ENCODE data around the gene RIPOR3.
A peak's percentile ranks its signal among the peaks of the same experiment; 100 is the strongest.
"Not testable (repeated sequence)": the region's sequence is repeated elsewhere in the genome, so short reads cannot be mapped to it uniquely, and the experiment has no call there.

RIPOR3 gene

DNA sequence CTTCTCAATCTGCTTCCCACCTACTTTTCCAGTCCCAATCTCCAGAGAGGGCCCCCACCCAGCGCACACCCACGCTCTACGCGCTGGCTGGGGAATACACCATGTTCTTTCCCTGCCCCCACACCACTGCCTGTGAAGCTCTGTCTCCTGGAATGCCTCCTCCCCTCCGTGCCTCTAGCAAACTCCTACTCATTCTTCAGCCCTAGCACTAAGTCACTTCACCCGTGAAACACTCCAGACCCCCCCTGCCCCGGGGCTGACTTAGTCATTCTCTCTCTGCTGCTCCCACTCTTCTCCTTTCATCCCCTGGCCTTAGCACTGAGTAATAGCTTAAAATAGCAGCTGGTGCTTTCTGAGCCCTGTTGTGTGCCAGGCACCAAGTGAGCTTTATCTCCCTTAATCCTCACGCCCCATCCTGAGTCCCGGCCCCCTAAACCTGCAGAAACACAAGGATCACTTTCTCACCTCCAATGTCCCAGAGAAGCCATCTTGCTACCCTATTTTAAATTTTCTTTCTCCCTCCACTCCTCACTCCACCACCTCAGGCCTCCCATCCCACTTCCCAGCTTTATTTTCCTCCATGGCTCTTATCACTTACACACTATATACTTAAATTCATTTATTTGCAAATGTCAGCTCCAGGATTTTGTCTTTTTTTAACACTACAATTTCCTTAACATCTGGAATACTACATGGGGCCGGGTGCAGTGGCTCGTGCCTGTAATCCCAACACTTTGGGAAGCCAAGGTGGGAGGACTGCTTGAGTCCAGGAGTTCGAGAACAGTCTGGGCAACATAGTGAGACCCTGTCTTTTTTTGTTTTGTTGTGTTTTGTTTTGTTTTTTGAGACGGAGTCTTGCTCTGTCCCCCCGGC lies 33.7 kb upstream of the RIPOR3 start:
- DNase-seq = peak in 1 of 14 donors; percentile 41

DNA sequence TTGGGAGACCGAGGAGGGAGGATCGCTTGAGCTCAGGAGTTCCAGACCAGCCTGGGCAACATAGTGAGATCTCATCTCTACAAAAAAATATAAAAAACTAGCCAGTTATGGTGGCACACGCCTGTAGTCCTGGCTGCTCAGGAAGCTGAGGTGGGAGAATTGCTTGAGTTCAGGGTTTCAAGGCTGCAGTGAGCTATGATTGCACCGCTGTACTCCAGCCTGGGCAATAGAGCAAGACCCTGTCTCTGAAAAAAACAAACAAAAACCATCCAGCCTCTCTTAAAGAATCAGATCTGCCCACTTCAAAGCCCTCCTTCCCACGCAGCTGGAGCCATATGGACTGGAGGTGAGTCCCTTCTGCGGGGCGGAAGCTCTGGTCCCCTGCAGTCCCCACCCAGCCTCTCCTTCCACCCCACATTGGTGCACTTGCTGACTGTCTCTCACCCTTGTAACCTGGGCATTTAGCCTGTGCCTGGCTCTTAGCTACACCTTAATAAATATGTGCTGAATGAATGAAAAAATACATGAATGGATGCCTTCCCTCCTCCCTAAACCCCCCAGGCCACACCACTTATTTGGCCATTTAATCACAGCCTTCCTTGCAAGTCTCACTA lies 32.9 kb upstream of the RIPOR3 start:
- DNase-seq = no peak

DNA sequence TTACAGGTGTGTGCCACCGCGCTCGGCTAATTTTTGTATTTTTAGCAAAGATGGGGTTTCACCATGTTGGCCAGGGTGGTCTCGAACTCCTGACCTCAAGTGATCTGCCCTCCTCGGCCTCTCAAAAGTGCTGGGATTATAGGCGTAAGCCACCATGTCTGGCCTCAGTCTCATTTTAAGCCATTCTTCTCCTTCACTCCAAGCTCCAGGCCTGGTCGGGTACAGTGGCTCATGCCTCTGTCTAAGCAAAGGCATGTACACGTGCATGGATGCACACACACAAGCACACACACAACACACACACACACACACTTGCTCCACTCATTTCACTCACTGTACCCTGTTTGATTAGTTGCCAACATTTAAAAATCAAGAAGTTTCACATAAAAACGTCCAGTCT lies 32.3 kb upstream of the RIPOR3 start:
- no peak for DNase-seq

DNA sequence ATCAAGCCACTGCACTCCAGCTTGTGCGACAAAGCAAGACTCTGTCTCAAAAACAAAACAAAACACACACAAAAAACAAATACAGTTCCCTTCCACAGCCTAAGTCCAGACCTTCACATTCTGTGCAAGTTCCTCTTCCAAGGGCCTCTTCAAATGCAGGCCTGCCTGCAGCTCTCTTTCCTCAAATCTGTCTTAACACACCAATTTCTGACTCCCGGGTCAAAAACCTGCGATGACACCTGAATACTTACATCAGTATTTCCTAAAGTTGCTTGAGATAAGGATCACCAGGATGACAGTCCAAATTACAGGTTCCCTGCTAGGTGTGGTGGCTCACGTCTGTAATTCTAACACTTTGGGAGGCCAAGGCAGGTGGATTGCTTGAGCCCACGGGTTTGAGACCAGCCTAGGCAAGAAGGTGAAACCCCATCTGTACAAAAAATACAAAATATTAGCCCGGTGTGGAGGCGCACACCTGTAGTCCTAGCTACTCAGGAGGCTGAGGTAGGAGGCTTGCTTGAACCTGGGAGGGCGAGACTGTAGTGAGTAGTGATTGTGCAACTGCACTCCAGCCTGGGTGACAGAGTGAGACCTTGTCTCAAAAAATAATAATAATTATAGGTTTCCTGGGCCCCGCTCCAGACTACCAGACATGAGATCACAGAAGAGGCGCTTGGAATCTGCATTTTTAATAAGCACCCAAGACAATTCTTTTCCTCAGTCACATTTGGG lies 31.2 kb upstream of the RIPOR3 start:
- no peak for DNase-seq

DNA sequence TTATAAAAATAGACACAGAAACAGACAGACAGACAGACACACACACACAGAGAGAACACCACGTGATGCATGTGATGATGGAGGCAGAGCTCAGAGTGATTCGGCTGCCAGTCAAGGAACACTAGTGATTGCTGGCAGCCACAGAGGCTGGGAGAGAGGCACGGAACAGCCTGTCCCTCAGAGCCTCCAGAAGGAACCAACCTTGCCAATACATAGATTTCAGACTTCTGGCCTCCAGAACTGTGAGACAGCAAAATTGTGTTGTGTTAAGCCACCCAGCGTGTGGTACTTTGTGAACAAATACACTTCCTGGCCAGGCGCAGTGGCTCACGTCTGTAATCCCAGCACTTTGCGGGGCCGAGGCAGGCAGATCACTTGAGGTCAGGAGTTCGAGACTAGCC lies 30.5 kb upstream of the RIPOR3 start:
- peak in 6 of 14 donors; percentile 4 to 53 (median 18) for DNase-seq

DNA sequence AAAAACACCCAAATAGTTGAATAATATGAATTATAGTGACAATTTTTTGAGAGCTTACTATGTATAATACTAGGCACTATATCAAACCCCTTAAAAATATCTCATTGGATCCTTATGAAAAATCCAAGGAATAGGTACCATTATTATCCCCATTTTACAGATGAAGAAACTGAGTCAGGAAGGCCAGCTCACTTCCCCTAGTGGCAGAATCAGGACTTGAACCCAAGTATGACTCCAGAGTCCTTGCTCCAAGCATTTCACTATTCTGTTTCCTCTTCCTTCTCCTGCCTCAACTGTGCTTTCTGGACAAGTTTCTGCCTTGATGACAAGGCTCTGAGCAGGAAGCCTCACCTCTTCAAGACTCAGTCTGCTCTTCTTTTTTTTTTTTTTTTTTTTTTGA lies 29.2 kb upstream of the RIPOR3 start:
- DNase-seq = no peak

DNA sequence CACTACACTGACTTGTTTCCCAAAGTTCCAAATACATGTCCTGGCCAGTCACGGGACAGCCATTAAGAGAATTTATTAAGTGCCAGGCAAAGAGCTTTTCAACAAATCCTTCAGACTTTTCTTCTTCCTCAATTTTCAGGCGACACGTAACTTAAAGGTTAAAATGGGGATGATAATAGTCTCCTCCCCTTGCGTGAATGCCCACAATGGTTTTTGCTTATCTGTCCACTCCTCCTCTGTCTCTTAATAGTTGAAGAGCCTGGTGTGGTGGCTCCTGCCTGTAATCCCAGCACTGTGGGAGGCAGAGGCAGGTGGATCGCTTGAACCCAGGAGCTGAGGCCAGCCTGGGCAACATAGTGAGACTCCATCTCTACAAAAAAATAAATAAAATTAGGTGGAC lies 28.7 kb upstream of the RIPOR3 start:
- DNase-seq = no peak

DNA sequence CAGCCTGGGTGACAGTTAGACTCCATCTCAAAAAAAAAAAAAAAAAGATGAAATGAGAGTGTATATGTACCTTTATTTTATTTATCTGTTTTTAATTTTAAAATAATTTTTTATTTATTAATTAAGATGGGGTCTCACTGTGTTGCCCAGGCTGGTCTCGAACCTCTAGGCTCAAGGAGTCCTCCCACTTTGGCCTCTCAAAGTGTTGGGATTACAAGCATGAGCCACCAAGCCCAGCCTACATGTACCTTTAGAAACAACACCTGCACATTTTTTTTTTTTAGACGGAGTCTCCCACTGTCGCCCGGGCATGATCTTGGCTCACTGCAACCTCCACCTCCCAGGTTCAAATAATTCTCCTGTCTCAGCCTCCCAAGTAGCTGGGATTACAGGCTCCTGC lies 28.0 kb upstream of the RIPOR3 start:
- DNase-seq = no peak

DNA sequence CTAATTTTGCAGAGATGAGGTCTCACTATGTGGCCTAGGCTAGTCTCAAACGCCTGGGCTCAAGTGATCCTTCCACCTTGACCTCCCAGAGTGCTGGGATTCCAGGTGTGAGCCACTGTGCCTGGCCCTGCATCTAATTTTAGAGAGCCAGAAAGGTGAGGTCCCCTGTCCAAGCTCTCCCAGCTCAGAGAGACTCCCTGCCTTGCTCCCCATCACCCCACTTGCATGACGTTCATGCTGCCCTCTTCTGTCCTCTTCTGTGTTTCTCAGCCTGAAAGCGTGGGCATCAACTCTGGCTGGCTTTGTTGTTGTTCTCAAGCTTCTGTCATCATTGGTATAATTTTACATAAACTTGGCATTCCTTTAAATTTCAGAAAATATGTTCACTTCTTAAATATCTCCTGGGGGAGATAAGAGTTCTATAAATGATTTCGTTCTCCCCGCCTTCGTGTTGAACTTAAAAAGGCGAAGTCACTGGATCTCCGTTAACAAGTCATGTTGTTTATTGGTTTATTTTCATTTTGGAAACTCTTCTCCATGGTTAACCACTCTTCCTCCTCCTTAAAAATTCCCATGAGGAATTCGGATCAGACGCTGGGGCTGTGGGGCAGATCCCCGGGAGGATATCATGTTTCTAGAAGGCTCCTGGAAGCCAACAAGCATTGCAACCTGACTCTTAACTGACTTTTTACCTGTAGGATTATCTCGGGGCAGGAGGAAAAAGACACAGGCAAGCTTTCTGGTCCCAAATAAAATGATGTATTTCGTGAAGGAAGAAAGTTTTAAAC lies 26.8 kb upstream of the RIPOR3 start:
- DNase-seq = no peak

DNA sequence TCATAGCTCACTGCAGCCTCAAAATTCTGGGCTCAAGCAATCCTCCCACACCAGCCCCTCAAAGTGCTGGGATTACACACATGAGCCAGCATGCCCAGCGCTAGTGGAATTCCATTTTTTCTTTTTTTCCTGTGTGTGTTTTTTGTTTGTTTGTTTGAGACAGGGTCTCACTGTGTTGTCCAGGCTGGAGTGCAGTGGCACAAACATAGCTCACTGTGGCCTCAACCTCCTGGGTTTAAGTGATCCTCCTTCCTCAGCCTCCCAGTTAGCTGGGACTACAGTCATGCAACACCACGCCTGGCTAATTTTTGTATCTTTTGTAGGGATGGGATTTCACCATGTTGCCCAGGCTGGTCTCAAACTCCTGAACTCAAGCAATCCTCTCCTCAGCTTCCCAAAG lies 26.0 kb upstream of the RIPOR3 start:
- no peak for DNase-seq

DNA sequence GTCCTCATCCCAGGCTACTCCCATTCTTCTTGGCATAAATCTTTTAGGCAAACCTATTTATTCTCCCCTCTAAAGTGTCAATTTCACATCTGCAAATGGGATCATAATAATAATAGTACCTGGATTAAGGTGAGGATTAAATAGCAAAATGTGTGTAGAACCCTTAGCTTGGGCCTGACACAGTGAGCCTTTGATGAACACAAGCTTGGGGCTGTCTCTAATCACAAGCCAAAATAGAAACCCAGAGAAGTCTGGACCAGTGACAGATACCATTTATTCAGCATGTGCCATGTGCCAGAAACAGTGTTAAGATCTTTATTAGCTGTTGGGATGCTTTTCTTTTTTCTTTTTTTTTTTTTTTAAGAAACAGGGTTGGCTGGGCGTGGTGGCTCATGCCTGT lies 25.2 kb upstream of the RIPOR3 start:
- DNase-seq = no peak

DNA sequence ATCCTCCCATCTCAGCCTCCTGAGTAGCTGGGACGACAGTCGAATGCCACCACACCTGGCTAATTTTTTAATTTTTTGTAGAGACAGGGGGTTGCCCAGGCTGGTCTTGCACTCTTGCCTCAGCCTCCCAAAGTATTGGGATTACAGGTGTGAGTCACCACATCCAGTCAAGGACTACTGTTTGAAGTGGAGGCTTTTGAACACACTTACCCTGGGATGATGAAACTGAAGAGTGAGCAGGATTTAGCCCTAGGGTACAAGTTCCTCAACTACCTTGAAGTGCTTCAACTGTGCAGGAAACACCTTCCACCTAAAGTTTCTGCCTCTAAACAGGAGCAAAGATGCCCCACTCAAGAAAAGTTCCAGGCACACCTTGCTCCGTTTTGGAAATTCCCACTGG lies 24.4 kb upstream of the RIPOR3 start:
- no peak for DNase-seq

DNA sequence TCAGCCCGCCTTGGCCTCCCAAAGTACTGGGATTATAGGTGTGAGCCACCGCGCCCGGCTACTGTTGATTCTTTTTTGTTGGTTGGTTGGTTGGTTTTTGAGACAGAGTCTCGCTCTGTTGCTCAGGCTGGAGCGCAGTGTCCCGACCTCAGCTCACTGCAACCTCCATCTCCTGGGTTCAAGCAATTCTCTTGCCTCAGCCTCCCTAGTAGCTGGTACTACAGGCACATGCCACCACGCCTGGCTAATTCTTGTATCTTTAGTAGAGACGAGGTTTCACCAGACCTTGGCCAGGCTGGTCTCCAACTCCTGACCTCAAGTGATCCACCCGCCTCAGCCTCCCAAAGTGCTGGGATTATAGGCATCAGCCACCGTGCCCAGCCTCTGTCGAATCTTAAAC lies 23.1 kb upstream of the RIPOR3 start:
- not testable (repeated sequence) for DNase-seq

DNA sequence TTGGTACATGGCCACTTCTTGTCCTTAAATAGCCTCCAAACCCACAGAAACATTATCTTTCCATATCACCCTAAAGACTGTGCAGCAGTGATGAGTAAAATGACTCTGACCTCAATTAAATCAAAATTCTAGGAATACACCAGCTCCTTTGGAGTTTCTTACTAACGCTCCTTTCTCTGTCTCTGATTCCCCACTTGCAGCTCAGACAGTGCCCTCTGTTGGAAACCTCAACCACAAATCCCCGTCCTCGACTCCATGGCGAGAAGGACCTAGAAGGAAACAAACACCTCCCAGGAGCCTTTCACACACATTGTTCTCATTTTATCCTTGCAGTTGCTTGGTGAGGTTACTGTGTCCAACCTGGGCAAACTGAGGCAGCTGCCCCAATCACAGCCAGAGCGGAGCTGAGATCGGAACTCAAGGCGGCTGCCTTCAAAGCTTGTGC lies 22.3 kb upstream of the RIPOR3 start:
- no peak for DNase-seq

DNA sequence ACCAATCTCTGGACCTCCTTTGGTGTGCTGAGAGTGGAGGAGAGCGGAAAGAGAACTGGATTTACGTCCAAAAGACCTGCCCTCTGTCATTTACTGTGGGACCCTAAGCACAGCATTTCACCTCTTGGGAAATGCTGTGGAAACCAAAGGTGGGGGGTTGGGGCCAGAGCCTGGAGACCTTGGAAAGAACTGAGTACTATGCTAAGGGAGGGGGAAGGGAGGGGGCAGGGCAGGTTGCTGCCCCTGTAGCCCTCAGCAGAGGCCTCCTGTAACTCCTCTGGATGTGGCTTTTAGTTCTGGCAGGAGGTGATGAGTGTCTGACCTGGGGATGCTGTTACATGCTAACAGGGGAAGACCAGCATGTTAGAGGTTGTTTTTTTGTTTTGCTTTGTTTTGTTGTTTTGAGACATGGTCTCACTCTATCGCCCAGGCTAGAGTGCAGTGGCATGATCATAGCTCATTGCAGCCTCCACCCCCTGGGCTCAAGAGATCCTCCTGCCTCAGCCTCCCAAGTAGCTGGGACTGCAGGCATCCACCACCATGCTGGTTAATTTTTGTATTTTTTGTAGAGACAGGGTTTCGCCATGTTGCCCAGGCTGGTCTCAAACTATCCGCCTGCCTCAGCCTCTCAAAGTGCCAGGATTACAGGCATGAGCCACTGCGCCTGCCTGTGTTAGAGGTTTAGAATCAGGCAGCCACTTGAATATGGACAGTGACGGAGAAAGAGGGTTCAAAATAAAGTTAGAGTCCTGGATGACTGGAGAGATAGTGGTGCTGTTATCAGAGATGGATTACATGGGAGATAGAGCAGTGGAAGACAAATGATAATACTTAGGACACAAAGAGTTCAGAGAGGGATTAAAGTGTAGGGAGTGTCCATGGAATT lies 21.7 kb upstream of the RIPOR3 start:
- no peak for DNase-seq

DNA sequence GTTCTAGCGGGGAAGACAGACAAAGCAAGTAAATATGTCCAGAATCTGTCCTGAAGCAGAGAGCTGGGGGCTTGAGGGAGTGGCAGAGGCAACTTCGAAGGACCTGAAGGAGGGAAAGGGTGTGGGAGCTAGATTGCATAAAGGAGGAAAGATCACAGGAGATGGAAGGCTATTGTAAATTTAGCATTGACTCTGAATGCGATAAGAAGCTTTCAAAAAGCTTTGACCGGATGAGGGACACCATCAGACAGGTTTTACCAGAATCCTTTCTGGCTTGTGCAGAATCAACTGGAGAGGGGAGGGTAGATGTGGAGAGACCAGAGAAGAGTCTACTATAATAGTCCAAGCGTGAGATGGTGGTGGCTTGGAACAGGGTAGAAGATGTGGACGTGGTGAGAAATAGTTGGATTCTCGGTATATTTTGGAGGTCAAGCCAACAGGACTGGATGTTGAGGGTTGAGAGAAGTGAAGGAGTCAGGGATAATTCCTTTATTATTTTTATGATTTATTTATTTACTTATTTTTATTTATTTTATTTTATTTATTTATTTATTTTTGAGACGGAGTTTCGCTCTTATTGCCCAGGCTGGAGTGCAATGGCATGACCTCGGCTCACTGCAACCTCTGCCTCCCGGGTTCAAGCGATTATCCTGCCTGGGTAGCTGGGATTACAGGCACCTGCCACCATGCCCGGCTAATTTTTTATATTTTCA lies 19.9 kb upstream of the RIPOR3 start:
- no peak for DNase-seq

DNA sequence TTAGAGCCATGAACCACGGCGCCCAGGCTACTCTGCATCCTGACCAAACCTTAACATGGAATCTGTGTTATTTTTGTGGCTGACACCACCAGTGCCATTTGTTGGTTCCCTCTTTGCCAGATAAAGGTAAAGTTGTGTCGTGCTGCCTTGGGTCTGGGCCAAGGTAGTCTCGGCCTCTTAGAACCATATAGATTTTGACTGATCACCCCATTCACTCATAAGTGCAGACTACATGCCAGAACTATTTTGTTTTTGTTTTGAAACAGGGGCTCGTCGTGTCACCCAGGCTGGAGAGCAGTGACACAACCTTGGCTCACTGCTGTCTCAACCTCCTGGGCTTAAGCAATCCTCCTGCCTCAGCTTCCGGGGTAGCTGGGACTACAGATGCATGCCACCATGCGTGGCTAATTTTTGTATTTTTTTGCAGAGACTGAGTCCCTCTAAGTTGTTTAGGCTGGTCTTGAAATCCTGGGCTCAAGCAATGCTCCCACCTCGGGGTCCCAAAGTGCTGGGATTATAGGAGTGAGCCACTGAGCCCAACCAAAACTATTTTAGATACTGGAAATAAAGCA lies 19.2 kb upstream of the RIPOR3 start:
- no peak for DNase-seq

DNA sequence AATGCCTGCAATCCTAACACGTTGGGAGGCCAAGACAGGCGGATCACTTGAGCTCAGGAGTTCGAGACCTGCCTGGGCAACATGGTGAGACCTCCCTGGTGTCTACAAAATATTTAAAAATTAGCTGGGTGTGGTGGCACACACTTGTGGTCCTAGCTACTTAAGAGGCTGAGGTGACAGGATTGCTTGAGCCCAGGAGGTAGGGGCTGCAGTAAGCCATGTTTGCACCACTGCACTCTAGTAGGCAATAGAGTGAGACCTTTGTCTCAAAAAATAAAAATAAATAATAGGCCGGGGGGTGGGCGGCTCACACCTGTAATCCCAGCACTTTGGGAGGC lies 18.3 kb upstream of the RIPOR3 start:
- no peak for DNase-seq

DNA sequence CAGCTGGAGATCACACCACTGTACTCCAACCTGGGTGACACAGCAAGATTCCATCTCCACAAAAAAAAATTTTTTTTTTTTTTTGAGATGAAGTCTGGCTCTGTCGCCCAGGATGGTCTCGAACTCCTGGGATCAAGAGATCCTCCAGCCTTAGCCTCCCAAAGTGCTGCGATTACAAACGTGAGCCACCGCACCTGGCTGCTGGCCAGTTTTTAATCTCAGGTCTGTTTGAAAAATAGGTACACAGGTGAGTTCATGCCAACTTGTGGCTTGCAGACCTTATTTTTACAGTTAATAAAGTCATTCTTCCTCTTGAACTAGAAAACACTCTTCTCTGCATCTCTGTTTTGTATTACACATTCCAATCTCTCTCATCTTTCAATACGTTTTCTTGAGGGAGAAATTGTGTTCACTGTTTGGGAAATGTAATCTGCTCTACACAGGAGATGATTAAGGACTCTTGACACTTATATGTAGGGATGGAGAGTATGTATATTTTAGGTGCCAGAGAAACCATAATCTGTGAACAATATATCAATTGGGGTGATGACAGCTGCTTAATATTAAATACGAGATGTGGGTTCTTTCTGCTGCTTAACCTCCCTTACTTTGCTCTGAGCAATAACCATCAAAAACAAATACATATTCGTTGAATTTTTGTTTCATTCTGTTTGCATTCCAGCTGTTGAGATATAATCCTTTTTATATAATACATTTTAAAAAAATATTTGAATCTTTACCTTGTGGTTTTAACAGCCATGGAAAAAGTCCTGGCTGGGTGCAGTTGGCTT lies 17.7 kb upstream of the RIPOR3 start:
- no peak for DNase-seq

DNA sequence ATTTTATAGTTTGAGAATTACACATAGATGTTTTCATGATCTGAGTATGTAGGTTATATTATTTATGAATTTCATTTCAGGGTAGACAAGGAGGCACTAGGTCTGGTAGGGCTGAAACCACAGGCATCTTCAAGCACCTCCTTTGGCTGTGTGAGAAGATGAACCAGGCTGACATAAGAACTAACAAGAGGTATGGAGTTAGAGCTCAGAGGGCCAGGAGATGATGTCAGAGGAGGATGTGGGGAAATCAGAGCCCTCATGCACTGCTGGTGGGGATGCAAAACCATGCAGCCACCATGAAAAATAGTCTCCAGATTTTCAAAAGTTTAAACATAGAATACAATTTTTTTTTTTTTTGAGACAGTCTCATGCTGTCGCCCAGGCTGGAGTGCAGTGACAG lies 13.6 kb upstream of the RIPOR3 start:
- no peak for DNase-seq

All from C1 segment of cervical spinal cord (tissue), 14 donors.